Glutamatergic neuron (in vitro differentiated cells): Measurements from ENCODE around the gene PPM1E. TPM values are rescaled to one million over a fixed set of nuclear protein-coding genes. Genes with fewer than 3 reads are reported as not detected.

Experiments used
- DNase-seq: peaks from one replicate; pipeline ENCODE4 v3.0.0; 2022
- H3K27ac Mint-ChIP-seq: one replicate; pipeline ENCODE4 v1.8.0; 2020; ENCODE audit warnings: mild to moderate bottlenecking, mixed read lengths, inconsistent platforms; ENCODE audit not compliant: unreplicated experiment
- H3K27me3 Mint-ChIP-seq: one replicate; pipeline ENCODE4 v1.8.0; 2020; ENCODE audit warnings: mild to moderate bottlenecking, moderate library complexity, mixed read lengths, inconsistent platforms; ENCODE audit not compliant: unreplicated experiment
- H3K36me3 Mint-ChIP-seq: one replicate; pipeline ENCODE4 v1.8.0; 2020; ENCODE audit warnings: mild to moderate bottlenecking, mixed read lengths, inconsistent platforms; ENCODE audit not compliant: unreplicated experiment
- H3K4me1 Mint-ChIP-seq: one replicate; pipeline ENCODE4 v1.8.0; 2020; ENCODE audit warnings: mild to moderate bottlenecking, low read depth, mixed read lengths, inconsistent platforms; ENCODE audit not compliant: unreplicated experiment
- H3K4me3 Mint-ChIP-seq: one replicate; pipeline ENCODE4 v1.8.0; 2020; ENCODE audit warnings: mild to moderate bottlenecking, mixed read lengths, inconsistent platforms; ENCODE audit not compliant: unreplicated experiment
- H3K9me3 Mint-ChIP-seq: one replicate; pipeline ENCODE4 v1.8.0; 2020; ENCODE audit warnings: mild to moderate bottlenecking, moderate library complexity, mixed read lengths, inconsistent platforms; ENCODE audit not compliant: unreplicated experiment
- total RNA-seq: library from RNA; stranded (reverse); fragmentation: NEBNext Ultra II Directional; extraction: Animal tissue kit (Norgen Biotek cat#: 25700); gene quantifications from one replicate; pipeline ENCODE4 v1.2.1, GENCODE V29; 2021; ENCODE audit not compliant: unreplicated experiment
- TF ChIP-seq, protein P1 (sequence below): fragments of 200-600 bp; sonication (generic); IDR thresholded peaks from one replicate; pipeline ENCODE4 v1.5.0; 2021; ENCODE audit not compliant: partially characterized antibody, unreplicated experiment

PPM1E gene
- total RNA-seq, 1 donor from 2014 or later: 52.5 TPM

DNA sequence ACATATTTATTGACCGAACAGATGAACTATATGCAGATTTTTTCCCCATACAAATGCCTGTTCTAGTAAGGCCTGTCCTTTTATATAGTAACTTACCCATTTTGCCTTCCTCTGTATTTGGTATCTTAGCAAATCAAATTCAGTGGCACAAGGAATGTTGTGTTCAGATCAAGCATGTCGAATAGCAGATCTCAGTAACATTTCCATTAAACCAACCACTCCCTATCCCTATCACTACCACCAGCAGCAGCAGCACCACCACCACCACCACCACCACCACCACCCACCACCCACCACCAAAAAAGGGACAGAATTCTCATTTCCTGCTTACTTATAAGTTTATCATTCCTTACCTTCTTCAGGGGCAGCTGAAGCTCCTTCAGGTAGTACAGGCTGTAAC lies 256.3 kb downstream of the PPM1E start:
- DNase-seq: no peak

DNA sequence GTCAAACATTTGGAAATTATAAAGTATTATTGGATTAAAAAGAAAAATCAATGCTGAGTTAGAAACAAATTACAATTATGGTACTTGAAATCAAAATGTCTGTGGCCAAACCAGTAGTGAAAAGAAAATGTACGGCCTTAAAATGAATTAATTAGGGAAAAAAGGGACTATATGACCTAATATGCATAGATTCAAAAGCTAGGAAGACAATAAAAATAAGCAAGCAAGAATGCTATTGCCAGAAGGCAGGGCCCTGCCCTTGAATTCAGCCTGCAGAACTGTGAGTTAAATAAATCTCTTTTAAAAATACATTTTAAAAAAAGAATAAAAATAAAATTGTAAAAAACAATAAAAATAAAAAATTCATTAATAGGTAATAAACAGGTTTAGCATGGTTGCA lies 262.4 kb downstream of the PPM1E start:
- H3K4me3 Mint-ChIP-seq: no peak overlapping the region
- H3K27ac Mint-ChIP-seq: no peak overlapping the region
- TF ChIP-seq, protein P1, sequence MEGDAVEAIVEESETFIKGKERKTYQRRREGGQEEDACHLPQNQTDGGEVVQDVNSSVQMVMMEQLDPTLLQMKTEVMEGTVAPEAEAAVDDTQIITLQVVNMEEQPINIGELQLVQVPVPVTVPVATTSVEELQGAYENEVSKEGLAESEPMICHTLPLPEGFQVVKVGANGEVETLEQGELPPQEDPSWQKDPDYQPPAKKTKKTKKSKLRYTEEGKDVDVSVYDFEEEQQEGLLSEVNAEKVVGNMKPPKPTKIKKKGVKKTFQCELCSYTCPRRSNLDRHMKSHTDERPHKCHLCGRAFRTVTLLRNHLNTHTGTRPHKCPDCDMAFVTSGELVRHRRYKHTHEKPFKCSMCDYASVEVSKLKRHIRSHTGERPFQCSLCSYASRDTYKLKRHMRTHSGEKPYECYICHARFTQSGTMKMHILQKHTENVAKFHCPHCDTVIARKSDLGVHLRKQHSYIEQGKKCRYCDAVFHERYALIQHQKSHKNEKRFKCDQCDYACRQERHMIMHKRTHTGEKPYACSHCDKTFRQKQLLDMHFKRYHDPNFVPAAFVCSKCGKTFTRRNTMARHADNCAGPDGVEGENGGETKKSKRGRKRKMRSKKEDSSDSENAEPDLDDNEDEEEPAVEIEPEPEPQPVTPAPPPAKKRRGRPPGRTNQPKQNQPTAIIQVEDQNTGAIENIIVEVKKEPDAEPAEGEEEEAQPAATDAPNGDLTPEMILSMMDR: no peak
- no peaks in the 10 kb centered on the region for H3K9me3 Mint-ChIP-seq
- H3K4me1 Mint-ChIP-seq: no peaks in the 10 kb centered on the region
- no peak for DNase-seq
- no peaks in the 10 kb centered on the region for H3K36me3 Mint-ChIP-seq
- peaks cover 2% of the 10 kb centered on the region for H3K27me3 Mint-ChIP-seq

More for the DNA sequence above, 256.3 kb downstream of the PPM1E start:
- H3K4me3 Mint-ChIP-seq: no peak overlapping the region
- H3K9me3 Mint-ChIP-seq: no peaks in the 10 kb centered on the region
- no peaks in the 10 kb centered on the region for H3K27me3 Mint-ChIP-seq
- no peaks in the 10 kb centered on the region for H3K36me3 Mint-ChIP-seq
- H3K4me1 Mint-ChIP-seq: no peaks in the 10 kb centered on the region
- TF ChIP-seq, protein P1: no peak
- H3K27ac Mint-ChIP-seq: no peak overlapping the region

DNA sequence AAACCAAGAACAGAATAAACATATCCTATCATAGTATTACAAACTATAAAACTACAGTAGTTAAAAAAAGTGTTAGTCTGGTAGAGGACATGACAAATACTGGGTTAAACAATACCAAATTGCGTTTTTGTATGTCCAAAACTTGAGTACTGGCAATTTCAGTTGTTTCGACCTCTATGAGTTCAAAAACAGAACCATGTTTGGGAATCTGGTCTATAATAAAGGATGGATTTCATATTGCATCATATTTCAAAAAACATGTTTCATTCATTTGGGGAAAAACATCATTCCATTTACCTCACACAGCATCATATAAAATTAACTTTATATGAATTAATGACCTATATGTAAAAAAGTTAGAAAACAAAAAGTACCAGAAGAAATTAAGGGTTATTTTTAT lies 269.3 kb downstream of the PPM1E start:
- TF ChIP-seq, protein P1: no peak
- no peak overlapping the region for H3K27ac Mint-ChIP-seq
- H3K9me3 Mint-ChIP-seq: no peaks in the 10 kb centered on the region
- H3K4me3 Mint-ChIP-seq: no peak overlapping the region
- no peaks in the 10 kb centered on the region for H3K4me1 Mint-ChIP-seq
- DNase-seq: no peak
- H3K36me3 Mint-ChIP-seq: no peaks in the 10 kb centered on the region
- H3K27me3 Mint-ChIP-seq: peaks cover 2% of the 10 kb centered on the region

DNA sequence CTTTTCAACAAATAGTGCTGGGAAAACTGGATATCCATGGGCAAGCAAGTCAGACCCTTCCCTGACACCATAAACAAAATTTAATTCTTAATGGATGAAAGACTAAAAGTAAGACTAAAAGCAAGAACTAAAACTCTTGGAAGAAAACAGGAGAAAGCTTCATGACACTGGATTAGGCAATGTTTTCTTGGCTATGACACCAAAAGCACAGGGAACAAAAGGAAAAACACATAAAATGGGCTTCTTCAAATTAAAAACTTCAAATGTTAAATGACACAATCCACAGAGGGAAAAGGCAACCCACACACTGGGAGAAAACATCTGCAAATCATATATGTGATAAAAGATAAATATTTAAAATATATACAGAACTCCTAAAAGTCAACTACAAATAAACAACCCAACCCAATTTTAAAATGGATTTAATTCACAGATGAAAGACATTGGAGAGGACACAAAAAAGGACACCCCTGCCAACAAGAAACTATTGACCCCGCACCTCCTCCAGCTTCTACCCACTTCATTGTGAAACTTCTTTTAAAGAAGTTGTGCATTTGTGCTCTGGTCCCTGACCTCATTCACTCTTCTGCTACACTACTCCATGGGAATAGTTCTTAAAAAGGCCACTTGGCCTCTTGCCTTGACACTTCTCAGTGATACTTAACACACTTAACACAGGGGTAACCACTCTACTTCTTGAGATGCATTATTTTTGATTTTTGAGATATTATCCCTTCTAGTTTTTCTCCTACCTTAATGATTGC lies 270.7 kb downstream of the PPM1E start:
- H3K9me3 Mint-ChIP-seq: no peaks in the 10 kb centered on the region
- H3K27me3 Mint-ChIP-seq: no peaks in the 10 kb centered on the region
- H3K27ac Mint-ChIP-seq: no peak overlapping the region
- DNase-seq: no peak
- H3K36me3 Mint-ChIP-seq: no peaks in the 10 kb centered on the region
- no peak overlapping the region for H3K4me3 Mint-ChIP-seq
- no peaks in the 10 kb centered on the region for H3K4me1 Mint-ChIP-seq
- TF ChIP-seq, protein P1: no peak

DNA sequence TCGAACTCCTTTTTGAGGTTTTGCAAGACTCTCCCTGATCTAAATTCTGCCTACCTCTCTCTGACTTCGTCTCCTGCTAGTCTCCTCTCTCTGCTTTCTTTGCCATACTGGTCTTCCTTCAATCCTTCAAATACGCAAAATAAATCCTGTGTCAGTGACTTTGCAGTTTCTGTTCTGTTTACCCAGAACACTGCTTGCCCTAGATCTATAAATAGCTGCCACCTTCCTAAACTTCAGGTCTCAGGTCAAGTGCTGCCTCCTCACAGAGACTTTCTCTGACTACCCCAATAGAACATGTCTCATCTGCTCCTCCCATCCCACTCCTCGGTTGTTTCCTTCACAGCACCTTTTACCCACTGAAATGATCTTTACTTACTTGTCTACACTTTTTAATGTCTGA lies 272.1 kb downstream of the PPM1E start:
- H3K4me1 Mint-ChIP-seq: no peaks in the 10 kb centered on the region
- no peak overlapping the region for H3K4me3 Mint-ChIP-seq
- no peaks in the 10 kb centered on the region for H3K9me3 Mint-ChIP-seq
- DNase-seq: no peak
- no peaks in the 10 kb centered on the region for H3K27me3 Mint-ChIP-seq
- no peaks in the 10 kb centered on the region for H3K36me3 Mint-ChIP-seq
- TF ChIP-seq, protein P1: no peak
- no peak overlapping the region for H3K27ac Mint-ChIP-seq
